Right lobe of liver (tissue), 6 donors: ENCODE results near the gene TMEM114. TPM values are rescaled to one million over a fixed set of nuclear protein-coding genes. Genes with fewer than 3 reads are reported as not detected.

Experiments used
- ATAC-seq, 4 donors: fragments of 200-7000 bp; cut with Tn5 transposase; one replicate each; pipeline ENCODE4 v1.9.1; 2020; ENCODE audit warnings: mild to moderate bottlenecking in 4 of 4, moderate library complexity in 4 of 4
- DNase-seq, 3 donors: peaks; one replicate each; pipeline ENCODE4 v3.0.0-alpha.2; 2020
- H3K27ac ChIP-seq, 3 donors: fragments of 200-600 bp; one replicate each; pipeline ENCODE4 v1.8.0; 2022
- H3K27me3 ChIP-seq, 2 donors: fragments of 200-600 bp; one replicate each; pipeline ENCODE4 v1.8.0; 2022
- H3K36me3 ChIP-seq, 4 donors: fragments of 200-600 bp; sonication (generic) in 1 of 4; one replicate each; pipeline versions ENCODE4 v1.5.1 to v1.8.0; 2017 to 2022; ENCODE audit warnings: control low read depth in 1 of 4
- H3K4me1 ChIP-seq, 4 donors: fragments of 200-600 bp; sonication (generic) in 1 of 4; one replicate each; pipeline versions ENCODE4 v1.5.1 to v1.8.0; 2017 to 2022; ENCODE audit warnings: control low read depth in 1 of 4
- H3K4me3 ChIP-seq, 3 donors: fragments of 200-600 bp; one replicate each; pipeline ENCODE4 v1.8.0; 2022
- H3K9me3 ChIP-seq, 4 donors: fragments of 200-600 bp; sonication (generic) in 1 of 4; one replicate each; pipeline versions ENCODE4 v1.5.1 to v1.8.0; 2017 to 2022; ENCODE audit warnings: control low read depth in 1 of 4
- CTCF ChIP-seq, 4 donors: fragments of 200-600 bp in 3 of 4; fragments of 450-650 bp in 1 of 4; IDR thresholded peaks; one replicate each; pipeline versions ENCODE4 v1.5.1 to v1.8.0; 2016 to 2022; ENCODE audit warnings: antibody characterized with exemption in 4 of 4, mild to moderate bottlenecking in 2 of 4
- POLR2A ChIP-seq: fragments of 450-650 bp; IDR thresholded peaks from one replicate; pipeline ENCODE4 v1.6.1; 2017; ENCODE audit warnings: antibody characterized with exemption, mild to moderate bottlenecking
- WGBS: methylation state at CpG from one replicate; pipeline ENCODE4 v1.1.6; 2018; ENCODE audit warnings: low coverage, low lambda C conversion rate; ENCODE audit not compliant: insufficient coverage; ENCODE audit errors: missing lambda C conversion rate; 5-methylcytosine and 5-hydroxymethylcytosine counted together
- intact Hi-C, 2 donors: fragments of 100-400 bp; cut with DNase I; formaldehyde crosslinking; loops; one replicate each; pipeline versions ENCODE4 v1.11.2 to v1.14.1; 2022
- total RNA-seq, 6 experiments: library from RNA; depleted of rRNA in 2 of 6; stranded (reverse); fragments of >200 nt in 2 of 6; fragmentation: NEBNext Ultra II Directional in 3 of 6; extraction: Animal tissue kit (Norgen Biotek cat#: 25700) in 3 of 6; gene quantifications; one replicate each; pipeline versions ENCODE4 v1.1.0 to v1.2.4, GENCODE V29; 2016 to 2023
- donor health status: DM: no; HTN: yes; CAD: no.
- donor health status: DM: no; HTN: no; CAD: no.
- donor health status: DM: no; HTN: no; CAD: no.
- donor health status: DM: no; HTN: yes; CAD: no.
- donor health status: DM: no; HTN: yes; CAD: no.

Gene TMEM114
- total RNA-seq, 6 experiments from 2014 or later, result not detected

- ATAC-seq (peak in 1 of 4 donors; percentile 13), DNase-seq (peak in 1 of 3 donors; percentile 47)
- peaks cover 0 to 39% (median 17%) of the 10 kb centered on the region in 4 donors for H3K4me1 ChIP-seq
- TF ChIP-seq CTCF (IDR thresholded peaks at IDR 0.05) (no peak), POLR2A (no peak)
- H3K9me3 ChIP-seq, result no peaks in the 10 kb centered on the region
- no peaks in the 10 kb centered on the region for H3K27me3 ChIP-seq
- peak overlapping the region in 2 of 3 donors; percentile 48 to 50 for H3K27ac ChIP-seq
- no peak overlapping the region for H3K4me3 ChIP-seq
- WGBS, result 39% methylated on average over 5 of the region's 8 CpGs
- intact Hi-C loops, result no loop called here
- H3K36me3 ChIP-seq, result no peaks in the 10 kb centered on the region
Measured at GRCh38 chr16:8547762-8548161, 42.5 kb downstream of the TMEM114 start.

GRCh38 chr16:8544406-8544805 is 45.9 kb downstream of the TMEM114 start:
- no peak for ATAC-seq
- TF ChIP-seq CTCF (IDR thresholded peaks at IDR 0.05) (no peak), POLR2A (no peak)
- no peaks in the 10 kb centered on the region for H3K9me3 ChIP-seq
- H3K27me3 ChIP-seq, result no peaks in the 10 kb centered on the region
- no peak for DNase-seq
- H3K4me3 ChIP-seq, result no peak overlapping the region
- 75% methylated on average over 5 of the region's 5 CpGs for WGBS
- H3K27ac ChIP-seq, result no peak overlapping the region
- peaks cover 0 to 8% (median under 1%) of the 10 kb centered on the region in 4 donors for H3K4me1 ChIP-seq
- no peaks in the 10 kb centered on the region for H3K36me3 ChIP-seq
- intact Hi-C loops, result no loop called here

GRCh38 chr16:8543258-8543657 is 47.1 kb downstream of the TMEM114 start:
- Histone ChIP-seq H3K4me1 (peaks cover 0 to 4% (median 0%) of the 10 kb centered on the region in 4 donors), H3K4me3 (no peak overlapping the region)

GRCh38 chr16:8542393-8542792 is 47.9 kb downstream of the TMEM114 start:
- intact Hi-C loops, result no loop called here
- H3K27me3 ChIP-seq, result no peaks in the 10 kb centered on the region
- H3K4me3 ChIP-seq, result no peak overlapping the region
- H3K36me3 ChIP-seq, result no peaks in the 10 kb centered on the region
- H3K9me3 ChIP-seq, result no peaks in the 10 kb centered on the region
- TF ChIP-seq POLR2A, result no peak
- TF ChIP-seq CTCF (IDR thresholded peaks at IDR 0.05), result no peak
- peaks cover 0 to 9% (median 4%) of the 10 kb centered on the region in 4 donors for H3K4me1 ChIP-seq
- no peak for ATAC-seq
- DNase-seq, result no peak
- H3K27ac ChIP-seq, result no peak overlapping the region
- WGBS, result 13% methylated on average over 2 of the region's 2 CpGs

More at GRCh38 chr16:8543258-8543657, 47.1 kb downstream of the TMEM114 start:
- no peaks in the 10 kb centered on the region for H3K9me3 ChIP-seq
- DNase-seq (no peak), ATAC-seq (no peak)
- H3K36me3 ChIP-seq, result no peaks in the 10 kb centered on the region
- no peak overlapping the region for H3K27ac ChIP-seq
- no peaks in the 10 kb centered on the region for H3K27me3 ChIP-seq
- 45% methylated on average over 2 of the region's 3 CpGs for WGBS
- TF ChIP-seq CTCF (IDR thresholded peaks at IDR 0.05) (no peak), POLR2A (no peak)
- intact Hi-C loops, result no loop called here

- H3K4me3 ChIP-seq, result no peak overlapping the region
- H3K4me1 ChIP-seq, result peaks cover 0 to 10% (median 4%) of the 10 kb centered on the region in 4 donors
- DNase-seq (no peak), ATAC-seq (no peak)
- intact Hi-C loops, result no loop called here
- H3K27me3 ChIP-seq, result no peaks in the 10 kb centered on the region
- TF ChIP-seq POLR2A, result no peak
- no peak for TF ChIP-seq CTCF (IDR thresholded peaks at IDR 0.05)
- WGBS, result no CpG with 5 or more reads among the region's 4 CpGs
- no peaks in the 10 kb centered on the region for H3K36me3 ChIP-seq
- H3K9me3 ChIP-seq, result no peaks in the 10 kb centered on the region
- H3K27ac ChIP-seq, result no peak overlapping the region
Measured at GRCh38 chr16:8541868-8542267, 48.4 kb downstream of the TMEM114 start.
